B cell (primary cell): Measurements from ENCODE around the gene OR4E2. TPM values are rescaled to one million over a fixed set of nuclear protein-coding genes. Genes with fewer than 3 reads are reported as not detected.

Source experiments
- ATAC-seq: fragments of 200-7000 bp; cut with Tn5 transposase; one replicate; pipeline ENCODE4 v1.10.0; 2021; ENCODE audit warnings: low read depth, mild to moderate bottlenecking, moderate number of reproducible peaks, moderate library complexity
- CTCF ChIA-PET: fragments of 350-600 bp; sonication (Branson Sonifier 250); formaldehyde crosslinking; loops from one replicate; lab custom pipeline; 2021; ENCODE audit warnings: antibody characterized with exemption, inconsistent platforms; lab: Charles Lee
- POLR2A ChIA-PET: fragments of 350-600 bp; sonication (Branson Sonifier 250); formaldehyde crosslinking; loops from one replicate; lab custom pipeline; 2021; ENCODE audit warnings: antibody characterized with exemption; lab: Charles Lee
- DNase-seq: peaks from one replicate; pipeline ENCODE4 v3.0.0; 2013
- H2AFZ ChIP-seq: 2 replicates; pipeline ENCODE4 v1.6.1; 2012; ENCODE audit warnings: mild to moderate bottlenecking, low read depth, low read length; ENCODE audit not compliant: insufficient read depth, poor library complexity, severe bottlenecking
- H3K27ac ChIP-seq, 2 donors: 1 replicate in 1 of 2; 2 replicates in 1 of 2; pipeline ENCODE4 v1.5.1; 2012 to 2013; ENCODE audit warnings: low read length in 2 of 2, mild to moderate bottlenecking in 2 of 2, moderate library complexity in 1 of 2
- H3K27me3 ChIP-seq, 4 experiments: fragments of 200-600 bp in 1 of 4; sonication (generic) in 1 of 4; replicated peaks in 1 of 4; 1 replicate in 2 of 4; 2 replicates in 2 of 4; pipeline versions ENCODE4 v1.6.1 to v1.7.0; 2013 to 2016; ENCODE audit warnings: low read length in 3 of 4, mild to moderate bottlenecking in 2 of 4, mixed read lengths in 1 of 4, moderate library complexity in 1 of 4; ENCODE audit not compliant: insufficient read depth in 4 of 4, control insufficient read depth in 3 of 4; ENCODE audit errors: control extremely low read depth in 1 of 4
- H3K36me3 ChIP-seq, 2 experiments: replicated peaks in 1 of 2; 1 replicate in 1 of 2; 2 replicates in 1 of 2; pipeline versions ENCODE4 v1.6.1 to v1.7.1; 2013; ENCODE audit warnings: low read length in 1 of 2; ENCODE audit not compliant: insufficient read depth in 2 of 2, control insufficient read depth in 1 of 2; ENCODE audit errors: control extremely low read depth in 1 of 2, extremely low read depth in 1 of 2
- H3K4me1 ChIP-seq, 2 donors: fragments of 200-600 bp in 1 of 2; sonication (generic) in 1 of 2; 1 replicate in 1 of 2; 2 replicates in 1 of 2; pipeline versions ENCODE4 v1.5.1 to v1.6.1; 2013 to 2017; ENCODE audit warnings: low read length in 2 of 2; ENCODE audit not compliant: control insufficient read depth in 2 of 2, insufficient read depth in 2 of 2
- H3K4me2 ChIP-seq: replicated peaks from 2 replicates; pipeline ENCODE3; 2012; ENCODE audit warnings: mild to moderate bottlenecking, low read depth, low read length; ENCODE audit not compliant: poor library complexity, severe bottlenecking
- H3K4me3 ChIP-seq, 5 experiments: fragments of 200-600 bp in 1 of 5; sonication (generic) in 1 of 5; 1 replicate in 3 of 5; 2 replicates in 2 of 5; pipeline versions ENCODE4 v1.5.1 to v1.7.0; 2011 to 2016; ENCODE audit warnings: low read length in 4 of 5, mild to moderate bottlenecking in 4 of 5, low read depth in 2 of 5, control low read depth in 1 of 5, moderate library complexity in 1 of 5; ENCODE audit not compliant: insufficient read depth in 1 of 5; ENCODE audit errors: control extremely low read depth in 1 of 5, extremely low read depth in 1 of 5
- H3K79me2 ChIP-seq: fragments of 200-600 bp; sonication (generic); one replicate; pipeline ENCODE4 v1.6.0; 2016; ENCODE audit warnings: low read length; ENCODE audit not compliant: control insufficient read depth, insufficient read depth
- H3K9ac ChIP-seq: fragments of 200-600 bp; sonication (generic); 2 replicates; pipeline ENCODE4 v1.6.1; 2017; ENCODE audit warnings: mild to moderate bottlenecking, low read length, moderate library complexity
- H3K9me3 ChIP-seq, 3 donors: one replicate each; pipeline versions ENCODE4 v1.6.1 to v1.7.1; 2013; ENCODE audit warnings: low read length in 2 of 3; ENCODE audit not compliant: control insufficient read depth in 2 of 3, insufficient read depth in 1 of 3; ENCODE audit errors: control extremely low read depth in 1 of 3
- H4K20me1 ChIP-seq: 2 replicates; pipeline ENCODE4 v1.6.0; 2012; ENCODE audit warnings: mild to moderate bottlenecking, low read length; ENCODE audit not compliant: insufficient read depth, control insufficient read depth, poor library complexity, severe bottlenecking
- H3K27ac Mint-ChIP-seq: one replicate; pipeline ENCODE4 v1.8.0; 2021; ENCODE audit warnings: mixed read lengths
- H3K27me3 Mint-ChIP-seq: one replicate; pipeline ENCODE4 v1.8.0; 2021; ENCODE audit warnings: mixed read lengths
- H3K4me1 Mint-ChIP-seq: one replicate; pipeline ENCODE4 v1.8.0; 2021; ENCODE audit warnings: mixed read lengths
- H3K4me3 Mint-ChIP-seq: one replicate; pipeline ENCODE4 v1.8.0; 2021; ENCODE audit warnings: mixed read lengths
- H3K9me3 Mint-ChIP-seq: one replicate; pipeline ENCODE4 v1.8.0; 2022; ENCODE audit warnings: mixed read lengths; ENCODE audit not compliant: insufficient read depth
- EZH2 ChIP-seq: IDR thresholded peaks from 2 replicates; pipeline ENCODE4 v1.6.1; 2012; ENCODE audit warnings: borderline replicate concordance, low read depth, mild to moderate bottlenecking, moderate library complexity, low read length; ENCODE audit not compliant: insufficient read depth, poor library complexity, severe bottlenecking
- WGBS: methylation state at CpG from one replicate; pipeline ENCODE4 v1.1.5; 2013; ENCODE audit warnings: missing lambda C conversion rate; ENCODE audit not compliant: insufficient coverage; 5-methylcytosine and 5-hydroxymethylcytosine counted together
- intact Hi-C: fragments of 100-400 bp; cut with micrococcal nuclease; formaldehyde crosslinking; loops from one replicate; pipeline ENCODE4 v1.10.0; 2022
- polyA plus RNA-seq: library from polyadenylated mRNA; depleted of rRNA; stranded (reverse); fragments of >200 nt; gene quantifications from 2 replicates; pipeline ENCODE4 v1.2.3, GENCODE V29; 2012
- total RNA-seq, 2 donors: library from RNA; stranded (reverse); fragments of 120-200 nt in 1 of 2; gene quantifications; 1 replicate in 1 of 2; 2 replicates in 1 of 2; pipeline versions ENCODE4 v1.2.3 to v1.2.4, GENCODE V29; 2013 to 2022
- TF ChIP-seq, protein P1 (sequence below): fragments of 200-600 bp; IDR thresholded peaks from one replicate; pipeline ENCODE4 v1.8.0; 2022; ENCODE audit warnings: antibody characterized with exemption, mild to moderate bottlenecking

Gene OR4E2
- total and polyA plus RNA-seq, 2 donors (not counting 1 experiment from before 2014, with no cell fraction given) = not detected

DNA sequence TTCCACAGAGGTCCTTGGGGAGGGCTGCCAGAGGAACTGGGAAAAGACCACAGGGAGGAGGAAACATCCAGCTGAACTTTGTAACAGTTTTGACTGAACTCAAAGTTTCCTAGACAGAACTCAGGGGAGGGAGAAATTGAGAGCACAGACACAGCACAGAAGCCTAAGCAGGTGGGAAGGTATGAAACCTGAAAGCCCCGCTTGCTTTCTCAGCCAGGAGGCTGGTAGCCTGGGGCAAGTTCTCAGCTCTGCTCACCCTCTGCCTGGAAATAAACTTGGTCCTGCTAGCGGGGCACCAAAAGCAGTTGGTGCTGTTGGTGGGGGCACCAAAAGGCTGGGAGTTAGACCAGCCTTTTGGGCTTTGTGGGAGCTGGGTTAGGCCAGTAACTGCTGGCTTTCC is 45.9 kb downstream of the OR4E2 start:
- H3K27me3 ChIP-seq = peaks cover 0 to 13% (median 4%) of the 10 kb centered on the region in 4 experiments
- H3K4me1 ChIP-seq = no peaks in the 10 kb centered on the region
- no peak overlapping the region for H3K4me2 ChIP-seq
- POLR2A ChIA-PET = no interaction called here
- H3K36me3 ChIP-seq = no peaks in the 10 kb centered on the region
- WGBS = 81% methylated on average over 2 of the region's 2 CpGs
- Mint-ChIP-seq H3K27ac (no peak overlapping the region), H3K4me3 (no peak overlapping the region), H3K9me3 (peaks cover 5% of the 10 kb centered on the region), H3K4me1 (peaks cover 5% of the 10 kb centered on the region), H3K27me3 (peaks cover 39% of the 10 kb centered on the region)
- H3K27ac ChIP-seq = no peak overlapping the region
- DNase-seq (no peak), ATAC-seq (no peak)
- intact Hi-C loops = no loop called here
- H4K20me1 ChIP-seq = no peaks in the 10 kb centered on the region
- TF ChIP-seq EZH2 = no peak
- TF ChIP-seq, protein P1, sequence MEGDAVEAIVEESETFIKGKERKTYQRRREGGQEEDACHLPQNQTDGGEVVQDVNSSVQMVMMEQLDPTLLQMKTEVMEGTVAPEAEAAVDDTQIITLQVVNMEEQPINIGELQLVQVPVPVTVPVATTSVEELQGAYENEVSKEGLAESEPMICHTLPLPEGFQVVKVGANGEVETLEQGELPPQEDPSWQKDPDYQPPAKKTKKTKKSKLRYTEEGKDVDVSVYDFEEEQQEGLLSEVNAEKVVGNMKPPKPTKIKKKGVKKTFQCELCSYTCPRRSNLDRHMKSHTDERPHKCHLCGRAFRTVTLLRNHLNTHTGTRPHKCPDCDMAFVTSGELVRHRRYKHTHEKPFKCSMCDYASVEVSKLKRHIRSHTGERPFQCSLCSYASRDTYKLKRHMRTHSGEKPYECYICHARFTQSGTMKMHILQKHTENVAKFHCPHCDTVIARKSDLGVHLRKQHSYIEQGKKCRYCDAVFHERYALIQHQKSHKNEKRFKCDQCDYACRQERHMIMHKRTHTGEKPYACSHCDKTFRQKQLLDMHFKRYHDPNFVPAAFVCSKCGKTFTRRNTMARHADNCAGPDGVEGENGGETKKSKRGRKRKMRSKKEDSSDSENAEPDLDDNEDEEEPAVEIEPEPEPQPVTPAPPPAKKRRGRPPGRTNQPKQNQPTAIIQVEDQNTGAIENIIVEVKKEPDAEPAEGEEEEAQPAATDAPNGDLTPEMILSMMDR = no peak
- CTCF ChIA-PET = interaction anchor here (1.9 kb wide), 1 partner anchor 11 kb away, joined by 7 read pairs; no protein-coding TSS in a partner anchor
- no peaks in the 10 kb centered on the region for H3K79me2 ChIP-seq
- H3K9me3 ChIP-seq = peaks cover 0 to 14% (median 5%) of the 10 kb centered on the region in 3 donors
- H3K4me3 ChIP-seq = no peak overlapping the region
- H2AFZ ChIP-seq = no peak overlapping the region
- H3K9ac ChIP-seq = no peak overlapping the region

DNA sequence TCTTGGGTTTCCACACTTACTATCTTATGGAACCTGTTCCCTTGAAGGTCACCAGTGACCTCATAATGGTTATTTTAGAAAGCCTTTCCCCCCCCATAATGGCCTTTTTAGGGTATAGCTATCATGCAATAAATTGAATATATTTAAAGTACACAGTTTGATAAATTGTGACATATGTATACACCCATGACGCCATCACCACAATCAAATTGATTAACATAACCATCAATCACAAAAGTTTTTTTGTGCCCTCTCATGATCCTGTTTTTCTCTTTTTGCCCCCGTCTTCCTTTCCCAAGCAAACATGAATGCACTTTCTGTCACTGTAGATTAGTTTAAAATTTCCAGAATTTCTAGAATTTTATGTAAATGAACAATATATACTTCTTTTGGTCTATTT is 48.7 kb downstream of the OR4E2 start:
- POLR2A ChIA-PET = no interaction called here

More for the DNA sequence above, 48.7 kb downstream of the OR4E2 start:
- H3K27me3 ChIP-seq = peaks cover 0 to 22% (median 13%) of the 10 kb centered on the region in 4 experiments
- no peak for ATAC-seq
- H3K9me3 ChIP-seq = peaks cover 4 to 16% (median 12%) of the 10 kb centered on the region in 3 donors
- no peak overlapping the region for H3K9ac ChIP-seq
- peaks cover 5% of the 10 kb centered on the region for H3K9me3 Mint-ChIP-seq
- intact Hi-C loops = no loop called here
- H3K4me1 ChIP-seq = no peaks in the 10 kb centered on the region
- WGBS = no CpG with 5 or more reads among the region's 2 CpGs
- no peak overlapping the region for H3K27ac ChIP-seq
- no peak overlapping the region for H2AFZ ChIP-seq
- no peak overlapping the region for H3K27ac Mint-ChIP-seq
- H3K79me2 ChIP-seq = no peaks in the 10 kb centered on the region
- H4K20me1 ChIP-seq = no peaks in the 10 kb centered on the region
- TF ChIP-seq, protein P1 = no peak
- TF ChIP-seq EZH2 = no peak
- peaks cover 38% of the 10 kb centered on the region for H3K27me3 Mint-ChIP-seq
- H3K4me1 Mint-ChIP-seq = peaks cover 5% of the 10 kb centered on the region
- H3K4me3 ChIP-seq = no peak overlapping the region
- no peak overlapping the region for H3K4me2 ChIP-seq
- no peaks in the 10 kb centered on the region for H3K36me3 ChIP-seq
- no peak overlapping the region for H3K4me3 Mint-ChIP-seq
- CTCF ChIA-PET = interaction anchor here (1.8 kb wide), 1 partner anchor 8 kb away, joined by 4 read pairs; no protein-coding TSS in a partner anchor
- DNase-seq = no peak
